ENCODE results near the gene CHKA. TPM values are rescaled to one million over a fixed set of nuclear protein-coding genes. Genes with fewer than 3 reads are reported as not detected.

Gene CHKA
- total and polyA plus RNA-seq, 2 of the 4 experiments (the other 2 are of a cell fraction): 4.5 to 8.4 TPM

- no peak for TF ChIP-seq ELK1 (IDR thresholded peaks at IDR 0.05; ENCODE audit: borderline replicate concordance, low read depth, low read length)
- TF ChIP-seq SMC3 (IDR thresholded peaks at IDR 0.05; ENCODE audit: low read depth, low read length): no peak
- TF ChIP-seq USF2 (IDR thresholded peaks at IDR 0.05; ENCODE audit: low read depth, low read length): peak; percentile 68; the same call in 1 of the 2 replicates
- no peak for TF ChIP-seq POLR2A (IDR thresholded peaks at IDR 0.05; ENCODE audit: low read depth, low read length)
- TF ChIP-seq MXI1 (IDR thresholded peaks at IDR 0.05; ENCODE audit: borderline replicate concordance, low read depth, low read length): peak; percentile 76; the same call in 1 of the 2 replicates
Measured at GRCh38 chr11:68003846-68004550, 117.2 kb downstream of the CHKA start, which contains the start of gene UNC93B1 (continued).

All from IMR-90 (cell line).